Panc1 (cell line): ENCODE results near the gene NGEF. TPM values are rescaled to one million over a fixed set of nuclear protein-coding genes. Genes with fewer than 3 reads are reported as not detected.

ENCODE experiments used
- ATAC-seq: fragments of 200-7000 bp; cut with Tn5 transposase; 2 replicates; pipeline ENCODE4 v1.9.1; 2020; ENCODE audit warnings: mild to moderate bottlenecking, moderate library complexity
- BruUV-seq: library from RNA; stranded (reverse); fragments of 400-500 nt; replicated peaks from 2 replicates; lab custom pipeline; 2021; lab: Mats Ljungman, UMichigan
- CTCF ChIA-PET: fragments of 300-600 bp; sonication (Branson Sonifier 250); formaldehyde crosslinking; loops from one replicate; lab custom pipeline; 2022; ENCODE audit warnings: antibody characterized with exemption; lab: Charles Lee
- POLR2A ChIA-PET: fragments of 300-600 bp; sonication (Branson Sonifier 250); formaldehyde crosslinking; loops from one replicate; lab custom pipeline; 2022; ENCODE audit warnings: antibody characterized with exemption; lab: Charles Lee
- DNase-seq: peaks from one replicate; pipeline ENCODE4 v3.0.0-alpha.2; 2010; ENCODE audit warnings: low read depth, low spot score
- H3K27ac ChIP-seq: 2 replicates; pipeline ENCODE4 v1.5.1; 2011; ENCODE audit warnings: mild to moderate bottlenecking, low read length, inconsistent platforms
- H3K27me3 ChIP-seq: fragments of 200-500 bp; sonication (Bioruptor generic); 2 replicates; pipeline ENCODE4 v1.6.0; 2014; ENCODE audit warnings: low read length, inconsistent platforms; ENCODE audit not compliant: control insufficient read depth, insufficient read depth
- H3K36me3 ChIP-seq: fragments of 200-500 bp; sonication (Bioruptor generic); 2 replicates; pipeline ENCODE4 v1.5.1; 2014; ENCODE audit warnings: inconsistent platforms, mild to moderate bottlenecking, low read length, moderate library complexity; ENCODE audit not compliant: control insufficient read depth, insufficient read depth
- H3K4me1 ChIP-seq: 2 replicates; pipeline ENCODE4 v1.5.1; 2011; ENCODE audit warnings: inconsistent platforms, mild to moderate bottlenecking, low read length, moderate library complexity; ENCODE audit not compliant: control insufficient read depth, insufficient read depth
- H3K4me3 ChIP-seq, 2 experiments: 2 replicates each; pipeline ENCODE4 v1.5.1; 2011 to 2012; ENCODE audit warnings: low read depth in 2 of 2, low read length in 2 of 2, mild to moderate bottlenecking in 2 of 2, inconsistent platforms in 1 of 2, moderate library complexity in 1 of 2
- H3K9me3 ChIP-seq: fragments of 200-500 bp; sonication (Bioruptor generic); 2 replicates; pipeline ENCODE4 v1.5.1; 2014; ENCODE audit warnings: low read depth, mild to moderate bottlenecking, inconsistent platforms, low read length, moderate library complexity; ENCODE audit not compliant: control insufficient read depth, insufficient read depth
- CTCF ChIP-seq: fragments of 450-650 bp; IDR thresholded peaks from 2 replicates; pipeline ENCODE4 v1.5.1; 2017; ENCODE audit warnings: mild to moderate bottlenecking
- POLR2AphosphoS5 ChIP-seq: IDR thresholded peaks from 2 replicates; pipeline ENCODE4 v1.6.1; 2012; ENCODE audit warnings: mild to moderate bottlenecking, low read depth, low read length, moderate library complexity
- SIN3A ChIP-seq: IDR thresholded peaks from 2 replicates; pipeline ENCODE4 v1.6.1; 2012; ENCODE audit warnings: low read depth, mild to moderate bottlenecking, low read length, moderate library complexity, borderline replicate concordance; ENCODE audit not compliant: insufficient read depth
- TCF7L2 ChIP-seq: IDR thresholded peaks from 2 replicates; pipeline ENCODE4 v1.6.1; 2011; ENCODE audit warnings: mild to moderate bottlenecking, low read depth, low read length, inconsistent platforms
- in situ Hi-C: cut with HindIII; loops from 2 replicates; pipeline ENCODE4 v1.10.0; 2016; ENCODE audit warnings: low sequenced_read_pairs, low pct_unique_long_range_greater_than_20kb
- intact Hi-C: fragments of 100-400 bp; cut with micrococcal nuclease; formaldehyde crosslinking; loops from one replicate; pipeline ENCODE4 v1.10.0; 2022; ENCODE audit not compliant: unreplicated experiment
- total RNA-seq: library from RNA; stranded (reverse); gene quantifications from one replicate; pipeline ENCODE4 v1.2.1, GENCODE V29; 2021; ENCODE audit not compliant: unreplicated experiment
- TF ChIP-seq, protein P1 (sequence below), 2 experiments: IDR thresholded peaks; 2 replicates each; pipeline ENCODE4 v1.6.1; 2011 to 2012; ENCODE audit warnings: low read depth in 2 of 2, control low read depth in 1 of 2, low read length in 1 of 2, mild to moderate bottlenecking in 1 of 2, moderate library complexity in 1 of 2; ENCODE audit not compliant: insufficient read depth in 1 of 2

The NGEF gene
- total RNA-seq, 1 experiment from 2014 or later = 17.8 TPM

DNA sequence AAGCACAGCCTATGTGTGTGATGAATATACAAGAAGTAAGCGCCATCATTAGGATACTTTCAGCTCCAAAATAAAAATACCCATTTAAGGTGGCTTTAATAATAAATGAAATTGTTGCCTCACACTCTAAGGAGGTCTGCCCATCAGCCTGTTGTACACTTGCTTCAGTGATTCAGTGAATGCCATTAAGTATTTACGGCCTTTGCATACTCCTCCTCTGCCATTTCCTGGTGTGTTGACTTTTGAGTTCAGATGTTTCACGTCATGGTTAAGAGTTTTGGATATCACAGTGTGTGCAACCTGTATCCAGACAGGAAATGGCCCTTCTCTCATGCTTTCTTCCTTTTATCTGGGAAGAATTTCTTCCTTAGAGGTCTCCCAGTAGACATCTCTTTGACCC is 181.6 kb downstream of the NGEF start:
- H3K36me3 ChIP-seq = 0 out of 2 replicates have a peak, but pooled peaks cover 3% of the 10 kb centered on the region

DNA sequence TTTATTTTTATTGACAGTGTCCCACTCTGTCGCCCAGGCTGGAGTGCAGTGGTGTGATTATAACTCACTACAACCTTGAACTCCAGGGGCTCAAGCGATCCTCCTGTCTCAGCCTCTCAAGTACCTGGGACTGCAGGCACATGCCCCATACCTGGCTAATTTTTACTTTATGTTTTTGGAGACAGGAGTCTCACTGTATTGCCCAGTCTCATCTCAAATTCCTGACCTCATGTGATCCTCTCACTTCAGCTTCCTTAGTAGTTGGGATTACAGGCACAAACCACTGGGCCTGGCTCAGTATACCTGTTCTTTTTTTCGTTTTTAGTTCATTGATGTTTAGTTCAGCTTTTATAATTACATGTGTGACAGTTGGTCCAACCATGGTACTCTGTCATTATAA is 183.1 kb downstream of the NGEF start:
- DNase-seq = no peak
- TF ChIP-seq TCF7L2 = no peak
- no peak for TF ChIP-seq SIN3A
- no peak for TF ChIP-seq POLR2AphosphoS5
- TF ChIP-seq, protein P1, sequence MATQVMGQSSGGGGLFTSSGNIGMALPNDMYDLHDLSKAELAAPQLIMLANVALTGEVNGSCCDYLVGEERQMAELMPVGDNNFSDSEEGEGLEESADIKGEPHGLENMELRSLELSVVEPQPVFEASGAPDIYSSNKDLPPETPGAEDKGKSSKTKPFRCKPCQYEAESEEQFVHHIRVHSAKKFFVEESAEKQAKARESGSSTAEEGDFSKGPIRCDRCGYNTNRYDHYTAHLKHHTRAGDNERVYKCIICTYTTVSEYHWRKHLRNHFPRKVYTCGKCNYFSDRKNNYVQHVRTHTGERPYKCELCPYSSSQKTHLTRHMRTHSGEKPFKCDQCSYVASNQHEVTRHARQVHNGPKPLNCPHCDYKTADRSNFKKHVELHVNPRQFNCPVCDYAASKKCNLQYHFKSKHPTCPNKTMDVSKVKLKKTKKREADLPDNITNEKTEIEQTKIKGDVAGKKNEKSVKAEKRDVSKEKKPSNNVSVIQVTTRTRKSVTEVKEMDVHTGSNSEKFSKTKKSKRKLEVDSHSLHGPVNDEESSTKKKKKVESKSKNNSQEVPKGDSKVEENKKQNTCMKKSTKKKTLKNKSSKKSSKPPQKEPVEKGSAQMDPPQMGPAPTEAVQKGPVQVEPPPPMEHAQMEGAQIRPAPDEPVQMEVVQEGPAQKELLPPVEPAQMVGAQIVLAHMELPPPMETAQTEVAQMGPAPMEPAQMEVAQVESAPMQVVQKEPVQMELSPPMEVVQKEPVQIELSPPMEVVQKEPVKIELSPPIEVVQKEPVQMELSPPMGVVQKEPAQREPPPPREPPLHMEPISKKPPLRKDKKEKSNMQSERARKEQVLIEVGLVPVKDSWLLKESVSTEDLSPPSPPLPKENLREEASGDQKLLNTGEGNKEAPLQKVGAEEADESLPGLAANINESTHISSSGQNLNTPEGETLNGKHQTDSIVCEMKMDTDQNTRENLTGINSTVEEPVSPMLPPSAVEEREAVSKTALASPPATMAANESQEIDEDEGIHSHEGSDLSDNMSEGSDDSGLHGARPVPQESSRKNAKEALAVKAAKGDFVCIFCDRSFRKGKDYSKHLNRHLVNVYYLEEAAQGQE (IDR thresholded peaks at IDR 0.05; ENCODE audit: insufficient read depth in 1 of 2, low read depth in 2 of 2, low read length in 1 of 2) = no peak
- TF ChIP-seq CTCF = no peak

More for the DNA sequence above, 181.6 kb downstream of the NGEF start:
- ChIA-PET POLR2A (no interaction called here), CTCF (no interaction called here)
- no TSS peak for BruUV-seq
- no peaks in the 10 kb centered on the region for H3K9me3 ChIP-seq
- in situ Hi-C loops = no loop called here
- DNase-seq (no peak), ATAC-seq (no peak)
- H3K27me3 ChIP-seq = no peaks in the 10 kb centered on the region
- no peak overlapping the region for H3K4me3 ChIP-seq
- H3K4me1 ChIP-seq = no peaks in the 10 kb centered on the region
- intact Hi-C loops = no loop called here
- no peak overlapping the region for H3K27ac ChIP-seq
- TF ChIP-seq SIN3A (no peak), CTCF (no peak), POLR2AphosphoS5 (no peak), TCF7L2 (no peak)
- TF ChIP-seq, protein P1 (IDR thresholded peaks at IDR 0.05; ENCODE audit: insufficient read depth in 1 of 2, low read depth in 2 of 2, low read length in 1 of 2) = no peak

More for the DNA sequence above, 183.1 kb downstream of the NGEF start:
- no peaks in the 10 kb centered on the region for H3K4me1 ChIP-seq
- 0 out of 2 replicates have a peak, but pooled peaks cover 3% of the 10 kb centered on the region for H3K36me3 ChIP-seq
- ChIA-PET CTCF (no interaction called here), POLR2A (interaction anchor here (0.6 kb wide), 1 partner anchor 180 kb away, joined by 3 read pairs; no protein-coding TSS in a partner anchor)
- in situ Hi-C loops = no loop called here
- no peaks in the 10 kb centered on the region for H3K9me3 ChIP-seq
- H3K27me3 ChIP-seq = no peaks in the 10 kb centered on the region
- no peak overlapping the region for H3K27ac ChIP-seq
- no TSS peak for BruUV-seq
- ATAC-seq = no peak
- intact Hi-C loops = no loop called here
- no peak overlapping the region for H3K4me3 ChIP-seq
